ENCODE results near the gene DDX6. TPM values are rescaled to one million over a fixed set of nuclear protein-coding genes. Genes with fewer than 3 reads are reported as not detected.
"Not testable (repeated sequence)": the region's sequence is repeated elsewhere in the genome, so short reads cannot be mapped to it uniquely, and the experiment has no call there.

The DDX6 gene
- total RNA-seq, 1 experiment from 2014 or later = 51.6 TPM

GRCh38 chr11:118804094-118804493 is 13.1 kb upstream of the DDX6 start:
- H3K9me3 ChIP-seq = peaks cover 6% of the 10 kb centered on the region
- H3K27me3 ChIP-seq = no peaks in the 10 kb centered on the region
- no peak overlapping the region for H3K4me3 ChIP-seq
- DNase-seq = no peak
- H3K36me3 ChIP-seq = no peaks in the 10 kb centered on the region

DNA sequence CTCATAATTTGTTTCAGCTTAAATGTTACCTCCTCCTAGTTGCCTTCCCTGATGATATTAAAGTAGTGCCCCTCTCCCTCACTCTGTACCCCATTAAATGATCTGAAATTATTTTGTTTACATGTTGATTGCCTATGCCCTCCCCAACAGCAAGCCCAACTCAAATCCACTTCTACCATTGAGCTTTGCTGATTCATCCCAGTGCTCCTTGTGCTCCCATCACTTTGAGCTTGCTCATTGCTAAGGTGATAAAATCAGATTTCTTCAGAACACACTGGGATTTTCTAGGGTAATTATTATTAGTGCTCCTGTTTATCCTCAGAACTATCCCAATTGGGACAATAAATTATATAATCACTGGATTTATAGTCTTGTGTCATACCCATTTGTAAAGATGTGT is 8.4 kb upstream of the DDX6 start:
- no peak for DNase-seq
- H3K27me3 ChIP-seq = no peaks in the 10 kb centered on the region
- H3K9me3 ChIP-seq = no peaks in the 10 kb centered on the region
- H3K36me3 ChIP-seq = no peaks in the 10 kb centered on the region
- no peak overlapping the region for H3K4me3 ChIP-seq

- no peak for DNase-seq
- Histone ChIP-seq H3K4me3 (no peak overlapping the region), H3K9me3 (no peaks in the 10 kb centered on the region)
Measured at GRCh38 chr11:118797510-118797909, 6.5 kb upstream of the DDX6 start.

GRCh38 chr11:118792570-118793124 is 1.7 kb upstream of the DDX6 start:
- H3K36me3 ChIP-seq = peaks cover 4% of the 10 kb centered on the region

More at GRCh38 chr11:118797510-118797909, 6.5 kb upstream of the DDX6 start:
- Histone ChIP-seq H3K36me3 (no peaks in the 10 kb centered on the region; the same call in 1 of the 2 replicates), H3K27me3 (no peaks in the 10 kb centered on the region)

GRCh38 chr11:118791961-118792569 is 1.1 kb upstream of the DDX6 start:
- no peaks in the 10 kb centered on the region for H3K27me3 ChIP-seq
- no peak for DNase-seq
- H3K36me3 ChIP-seq = peaks cover 4% of the 10 kb centered on the region
- H3K4me3 ChIP-seq = peak overlapping the region; percentile 95
- no peaks in the 10 kb centered on the region for H3K9me3 ChIP-seq

More at GRCh38 chr11:118792570-118793124, 1.7 kb upstream of the DDX6 start:
- Histone ChIP-seq H3K4me3 (peak overlapping the region; percentile 95), H3K27me3 (no peaks in the 10 kb centered on the region), H3K9me3 (no peaks in the 10 kb centered on the region)
- DNase-seq = peak; percentile 85

DNA sequence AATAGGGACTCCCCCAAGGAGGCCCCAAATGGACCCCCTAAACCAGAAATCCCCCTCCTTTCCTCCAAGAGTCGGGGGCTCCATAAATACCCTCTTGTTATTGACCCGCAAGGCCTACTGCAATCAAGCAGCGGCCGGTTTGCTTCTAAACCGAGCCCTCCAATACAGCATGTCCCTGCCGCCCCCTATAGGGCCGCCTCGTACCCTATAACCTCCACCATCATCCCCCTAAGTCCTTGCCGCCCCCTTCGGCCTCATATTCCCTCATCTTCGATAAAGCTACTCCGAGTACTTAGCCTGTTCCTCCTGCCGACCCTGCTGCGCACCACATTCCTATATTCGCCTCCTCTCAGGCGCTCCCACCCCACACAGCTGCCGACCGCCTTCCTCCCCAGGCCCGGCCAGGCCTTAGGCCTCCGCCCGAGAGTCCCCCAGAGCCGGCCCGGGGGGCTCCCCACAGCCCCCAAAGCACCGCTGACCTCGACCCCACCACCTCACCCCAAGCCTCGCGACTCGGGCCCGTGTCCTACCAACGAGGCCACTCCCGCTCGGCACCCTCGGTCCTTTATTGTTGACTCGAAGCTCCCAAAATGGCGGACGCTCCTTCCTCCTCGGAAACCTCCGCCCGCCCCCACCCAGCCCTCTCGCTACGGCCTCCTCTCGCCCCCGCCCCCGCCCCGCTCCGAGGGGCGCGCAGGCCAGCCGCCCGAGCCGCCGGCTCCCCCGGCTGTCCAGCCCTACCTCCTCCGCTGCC is 430 bp downstream of the DDX6 start:
- Histone ChIP-seq H3K27me3 (no peaks in the 10 kb centered on the region), H3K9me3 (no peaks in the 10 kb centered on the region), H3K36me3 (peaks cover 15% of the 10 kb centered on the region), H3K4me3 (peak overlapping the region; percentile 95)
- DNase-seq = peak; percentile 58

DNA sequence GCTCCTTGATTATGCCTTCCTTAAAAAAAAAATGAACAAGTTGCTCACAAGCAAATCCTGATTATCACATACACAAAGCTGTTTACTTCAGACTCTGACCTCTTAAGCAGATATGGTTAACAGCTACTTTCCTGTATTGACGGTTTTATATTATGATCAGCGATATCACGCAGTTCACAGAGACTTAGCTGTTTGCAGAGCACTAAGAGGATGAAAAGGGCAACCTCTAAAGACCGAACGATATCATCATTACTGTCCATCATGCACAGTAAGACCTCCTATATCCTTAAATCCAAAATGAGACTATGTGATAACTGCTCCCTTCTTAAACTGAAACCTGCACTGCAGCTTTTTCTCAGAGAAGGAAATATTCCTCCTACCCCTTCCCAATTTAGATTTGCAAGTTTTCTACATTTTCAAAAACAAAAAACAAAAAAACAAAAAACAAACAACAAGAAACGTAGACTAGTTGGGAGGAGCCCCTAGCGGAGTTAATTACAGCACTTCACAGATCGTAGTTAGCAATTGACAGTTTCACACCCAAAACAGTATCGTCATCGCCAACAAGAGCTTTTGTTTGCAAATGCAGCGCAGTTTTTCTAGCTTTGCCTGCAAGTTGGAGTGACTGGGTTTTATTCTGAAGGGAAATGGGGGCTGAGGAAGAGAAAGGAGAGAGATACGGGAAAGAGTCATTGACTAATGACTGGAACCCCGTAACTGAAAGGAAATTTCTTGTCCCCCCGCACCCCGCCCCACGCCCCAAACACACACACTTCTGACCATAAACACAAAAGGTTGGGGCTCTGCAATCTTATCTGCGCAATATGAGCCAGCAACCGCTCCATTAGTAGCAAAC is 1.2 kb downstream of the DDX6 start:
- Histone ChIP-seq H3K36me3 (peaks cover 23% of the 10 kb centered on the region), H3K27me3 (no peaks in the 10 kb centered on the region), H3K9me3 (no peaks in the 10 kb centered on the region), H3K4me3 (peak overlapping the region; percentile 95)
- DNase-seq = no peak

DNA sequence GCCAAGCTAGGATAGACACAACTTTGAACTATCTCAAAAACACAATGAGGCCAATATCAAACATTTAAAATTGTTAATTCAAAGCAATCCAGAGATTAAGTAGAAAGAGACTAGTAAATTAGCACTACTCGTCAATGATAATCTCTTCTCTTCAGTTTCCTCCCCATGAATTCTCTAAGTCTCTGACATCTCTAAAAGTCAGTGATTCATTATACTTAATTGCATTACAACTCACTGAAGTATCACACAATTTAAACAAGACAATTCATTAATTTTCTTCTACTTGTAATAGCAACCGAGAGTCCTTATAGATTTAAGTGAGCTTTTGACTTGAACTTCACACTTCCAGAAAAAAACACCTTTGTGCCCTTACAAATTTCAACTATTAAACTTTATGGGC is 4.3 kb downstream of the DDX6 start:
- no peak for DNase-seq
- H3K27me3 ChIP-seq = no peaks in the 10 kb centered on the region
- H3K36me3 ChIP-seq = peaks cover 48% of the 10 kb centered on the region
- H3K4me3 ChIP-seq = no peak overlapping the region
- no peaks in the 10 kb centered on the region for H3K9me3 ChIP-seq

- H3K27me3 ChIP-seq = no peaks in the 10 kb centered on the region
- no peaks in the 10 kb centered on the region for H3K9me3 ChIP-seq
- H3K4me3 ChIP-seq = no peak overlapping the region
- DNase-seq = no peak
- H3K36me3 ChIP-seq = peaks cover 61% of the 10 kb centered on the region
Measured at GRCh38 chr11:118785362-118785761, 5.6 kb downstream of the DDX6 start.

DNA sequence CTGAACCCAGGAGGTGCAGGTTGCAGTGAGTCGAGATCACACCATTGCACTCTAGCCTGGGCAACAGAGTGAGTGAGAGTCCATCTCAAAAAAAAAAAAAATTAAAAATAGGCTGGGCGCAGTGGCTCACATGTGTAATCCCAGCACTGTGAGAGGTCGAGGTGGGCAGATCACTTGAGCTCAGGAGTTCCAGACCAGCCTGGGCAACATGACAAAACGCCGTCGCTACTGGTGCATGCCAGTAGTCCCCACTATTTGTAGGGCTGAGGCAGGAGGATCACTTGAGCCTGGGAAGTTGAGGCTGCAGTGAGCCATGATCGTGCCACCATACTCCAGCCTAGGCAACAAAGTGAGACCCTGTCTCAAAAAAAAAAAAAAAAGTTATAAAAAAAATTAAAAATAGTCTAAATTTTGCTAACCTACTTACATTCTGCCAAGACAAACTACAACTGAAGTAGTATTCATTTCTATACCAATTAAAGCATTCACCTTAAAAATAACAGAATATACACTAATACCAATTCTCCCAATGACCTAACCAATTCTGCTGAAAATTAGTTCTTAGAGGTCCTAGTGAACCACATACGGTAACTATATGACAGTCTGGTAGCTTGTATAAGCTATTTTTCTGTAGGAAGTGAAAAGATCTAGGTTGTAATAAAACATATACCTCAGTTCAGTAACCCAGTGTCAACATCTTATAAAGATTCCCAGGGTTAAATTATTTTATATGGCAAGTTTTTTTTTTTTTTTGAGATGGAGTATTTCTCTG is 7.1 kb downstream of the DDX6 start:
- Histone ChIP-seq H3K9me3 (no peaks in the 10 kb centered on the region), H3K36me3 (peaks cover 71% of the 10 kb centered on the region), H3K4me3 (no peak overlapping the region), H3K27me3 (no peaks in the 10 kb centered on the region)
- DNase-seq = no peak

DNA sequence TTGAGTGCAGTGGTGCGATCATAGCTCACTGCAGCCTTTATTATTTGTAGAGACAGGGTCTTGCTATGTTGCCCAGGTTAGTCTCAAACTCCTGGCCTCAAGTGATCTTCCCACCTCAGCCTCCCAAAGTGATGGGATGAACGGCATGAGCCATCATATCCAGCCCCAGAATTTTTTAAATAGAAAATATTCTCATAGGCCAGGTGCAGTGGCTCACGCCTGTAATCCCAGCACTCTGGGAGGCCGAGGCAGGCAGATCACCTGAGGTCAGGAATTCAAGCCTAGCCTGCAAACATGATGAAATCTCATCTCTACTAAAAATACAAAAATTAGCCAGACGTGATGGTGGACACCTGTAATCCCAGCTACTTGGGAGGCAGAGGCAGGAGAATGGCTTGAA is 7.6 kb downstream of the DDX6 start:
- H3K9me3 ChIP-seq, H3K4me3 ChIP-seq, H3K27me3 ChIP-seq, DNase-seq: not testable (repeated sequence)
- H3K36me3 ChIP-seq = peaks cover 76% of the 10 kb centered on the region

DNA sequence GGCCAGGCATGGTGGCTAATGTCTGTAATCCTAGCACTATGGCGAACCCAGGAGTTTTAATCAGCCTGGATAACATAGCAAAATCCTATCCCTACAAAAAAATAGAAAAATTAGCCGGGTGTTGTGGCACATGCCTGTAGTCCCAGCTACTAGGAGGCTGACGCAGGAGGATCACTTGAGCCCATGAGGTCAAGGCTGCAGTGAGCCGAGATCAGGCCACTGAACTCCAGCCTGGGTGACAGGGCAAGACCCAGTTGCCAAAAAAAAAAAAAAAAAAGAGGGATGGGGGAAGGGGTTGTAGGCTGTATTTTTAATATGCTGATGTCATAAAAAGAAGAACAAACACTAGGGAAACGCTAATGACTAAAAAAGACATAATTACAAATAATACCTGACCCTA is 12.1 kb downstream of the DDX6 start:
- Histone ChIP-seq H3K36me3 (peaks cover 90% of the 10 kb centered on the region), H3K27me3 (no peaks in the 10 kb centered on the region), H3K9me3 (no peaks in the 10 kb centered on the region), H3K4me3 (no peak overlapping the region)
- no peak for DNase-seq

DNA sequence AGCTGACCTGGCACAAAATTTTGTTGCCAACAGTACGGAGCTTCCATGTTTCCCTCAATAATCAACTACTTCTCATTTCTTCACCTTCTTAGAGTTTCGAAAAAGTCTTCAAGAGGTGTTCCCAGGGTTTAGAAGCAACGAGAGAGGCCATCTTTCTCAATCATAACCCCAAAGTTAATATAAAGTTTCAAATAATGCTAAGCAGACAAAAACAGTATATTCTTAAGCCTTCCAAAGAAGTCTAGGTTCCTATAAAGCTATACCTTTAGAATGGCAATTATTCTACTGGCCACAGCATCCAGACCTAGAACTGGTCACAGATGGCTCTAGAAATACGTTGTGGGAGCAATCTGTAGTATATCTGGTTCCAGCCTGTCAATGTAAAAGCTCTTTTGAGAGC is 16.9 kb downstream of the DDX6 start:
- H3K9me3 ChIP-seq = no peaks in the 10 kb centered on the region
- no peak overlapping the region for H3K4me3 ChIP-seq
- peaks cover 81% of the 10 kb centered on the region for H3K36me3 ChIP-seq
- no peak for DNase-seq
- no peaks in the 10 kb centered on the region for H3K27me3 ChIP-seq

- H3K4me3 ChIP-seq = no peak overlapping the region
- H3K9me3 ChIP-seq = no peaks in the 10 kb centered on the region
- peaks cover 77% of the 10 kb centered on the region for H3K36me3 ChIP-seq
- no peak for DNase-seq
- no peaks in the 10 kb centered on the region for H3K27me3 ChIP-seq
Measured at GRCh38 chr11:118771547-118772288, 19.2 kb downstream of the DDX6 start.

- DNase-seq = no peak
- Histone ChIP-seq H3K36me3 (peaks cover 72% of the 10 kb centered on the region), H3K27me3 (no peaks in the 10 kb centered on the region)
Measured at GRCh38 chr11:118768690-118769089, 22.3 kb downstream of the DDX6 start.

GRCh38 chr11:118766035-118766434 is 24.9 kb downstream of the DDX6 start:
- no peak overlapping the region for H3K4me3 ChIP-seq
- H3K36me3 ChIP-seq = peaks cover 74% of the 10 kb centered on the region
- no peaks in the 10 kb centered on the region for H3K27me3 ChIP-seq
- H3K9me3 ChIP-seq = no peaks in the 10 kb centered on the region
- DNase-seq = no peak

More at GRCh38 chr11:118768690-118769089, 22.3 kb downstream of the DDX6 start:
- no peak overlapping the region for H3K4me3 ChIP-seq
- H3K9me3 ChIP-seq = no peaks in the 10 kb centered on the region
